T-helper 22 cell (primary cell): ENCODE results near the gene KCTD11.
A peak's percentile ranks its signal among the peaks of the same experiment; 100 is the strongest.
"Not testable (repeated sequence)": the region's sequence is repeated elsewhere in the genome, so short reads cannot be mapped to it uniquely, and the experiment has no call there.

ENCODE experiments used
- DNase-seq: peaks from one replicate; pipeline ENCODE4 v3.0.0-alpha.2; 2020; ENCODE audit warnings: low read depth

KCTD11 gene

DNA sequence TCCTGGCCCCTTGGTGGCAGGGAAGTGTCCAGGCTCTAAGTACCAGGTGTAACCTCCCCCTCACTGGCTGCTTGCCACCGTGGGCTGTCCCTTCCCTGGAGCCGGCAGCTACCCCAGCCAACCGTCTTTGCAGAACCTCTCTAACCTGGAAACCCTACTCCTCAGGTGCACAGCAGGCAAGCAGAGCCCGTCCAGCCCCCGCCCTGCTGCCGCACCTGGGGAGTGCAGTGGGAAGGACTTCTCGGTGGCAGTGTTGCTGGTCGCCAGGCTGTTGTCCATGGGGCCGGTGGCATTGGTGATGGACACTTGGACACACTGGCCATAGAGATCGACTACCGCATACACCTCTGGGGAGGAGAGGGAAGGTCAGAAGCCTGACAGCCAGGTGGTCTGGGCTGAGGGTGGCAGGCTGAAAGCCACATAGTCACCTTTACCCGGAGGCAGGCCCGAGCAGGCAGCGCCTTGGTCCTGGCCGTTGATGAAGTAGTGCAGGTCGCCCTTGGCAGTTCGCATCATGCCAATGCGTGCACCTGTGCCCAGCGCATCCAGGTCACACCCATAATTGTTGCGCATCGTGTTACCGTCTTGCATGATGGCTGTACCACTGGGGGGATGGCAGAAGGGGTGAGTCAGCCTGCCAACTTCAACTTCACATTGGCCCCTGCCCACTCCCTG lies 29.3 kb upstream of the KCTD11 start:
- DNase-seq: no peak

GRCh38 chr17:7323731-7324437 lies 28.1 kb upstream of the KCTD11 start:
- peak; percentile 30 for DNase-seq

GRCh38 chr17:7324438-7324779 lies 27.6 kb upstream of the KCTD11 start:
- no peak for DNase-seq

GRCh38 chr17:7325031-7325528 lies 26.9 kb upstream of the KCTD11 start:
- no peak for DNase-seq

DNA sequence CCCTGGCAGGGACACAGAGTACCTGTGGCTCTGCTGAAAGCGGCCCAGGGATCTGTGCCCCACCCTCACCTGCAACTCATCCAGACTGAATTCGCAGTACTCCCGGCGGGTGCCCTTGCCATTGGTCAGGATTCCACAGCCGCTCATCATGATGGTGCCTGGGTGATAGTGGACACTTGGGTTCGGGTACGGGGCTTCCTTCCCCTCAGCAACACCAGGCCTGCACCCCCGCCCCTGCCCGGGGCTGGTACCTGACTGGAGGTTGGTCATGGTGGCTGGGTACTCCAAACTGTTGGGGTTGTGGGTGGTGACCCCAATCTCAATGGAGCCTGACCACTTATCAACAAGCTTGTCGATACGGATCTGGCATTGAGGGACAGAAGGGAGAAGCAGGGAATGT lies 25.8 kb upstream of the KCTD11 start:
- no peak for DNase-seq

DNA sequence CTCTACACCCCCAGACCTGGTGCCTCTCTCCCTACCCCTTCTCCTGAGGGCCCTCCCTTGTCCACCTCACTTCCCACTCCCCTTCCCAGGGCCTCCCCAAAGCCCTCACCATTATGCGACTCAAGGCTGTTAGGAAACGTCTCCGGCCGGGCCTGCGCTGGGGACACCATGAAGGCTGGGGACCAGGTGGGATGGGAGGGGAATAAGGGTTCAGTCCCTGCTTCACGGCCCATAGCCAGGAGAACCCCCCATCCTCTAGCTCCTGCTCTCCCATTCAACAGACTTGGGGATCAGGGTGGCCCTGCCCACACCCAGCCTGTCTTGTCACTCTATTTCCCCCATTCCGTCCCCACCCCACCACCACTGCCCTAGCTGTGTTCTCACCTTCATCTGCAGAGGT lies 24.9 kb upstream of the KCTD11 start:
- DNase-seq: no peak

GRCh38 chr17:7327501-7327900 lies 24.5 kb upstream of the KCTD11 start:
- DNase-seq: no peak

DNA sequence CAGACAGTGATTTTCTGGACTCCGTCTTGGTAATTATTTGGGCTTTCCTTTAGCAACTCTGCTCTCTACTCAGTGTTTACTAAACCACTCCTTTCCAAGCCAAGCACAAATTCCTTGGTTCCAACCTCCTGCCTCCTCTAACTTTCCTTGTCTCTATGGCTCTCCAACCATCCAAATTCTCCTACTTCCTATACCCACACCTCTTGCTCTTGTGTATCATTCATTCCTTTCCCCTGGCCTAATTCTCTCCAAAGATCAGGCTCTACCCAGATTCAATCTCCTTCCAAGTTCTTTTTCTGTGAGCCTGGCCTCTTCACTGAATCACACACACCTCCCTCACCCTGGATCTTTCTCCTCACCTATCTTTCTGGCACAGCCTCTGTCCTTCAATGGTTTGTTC lies 24.0 kb upstream of the KCTD11 start:
- DNase-seq: no peak

GRCh38 chr17:7328840-7329373 lies 23.1 kb upstream of the KCTD11 start, which contains the start of gene NEURL4:
NEURL4 (minus strand) TSS chr17:7329335; CDS start chr17:7329312, 23 bp downstream.
- DNase-seq: no peak

- DNase-seq: peak; percentile 97
Observed at GRCh38 chr17:7329374-7329996, 22.5 kb upstream of the KCTD11 start.

- peak; percentile 73 for DNase-seq
Observed at GRCh38 chr17:7329997-7330637, 21.8 kb upstream of the KCTD11 start.

DNA sequence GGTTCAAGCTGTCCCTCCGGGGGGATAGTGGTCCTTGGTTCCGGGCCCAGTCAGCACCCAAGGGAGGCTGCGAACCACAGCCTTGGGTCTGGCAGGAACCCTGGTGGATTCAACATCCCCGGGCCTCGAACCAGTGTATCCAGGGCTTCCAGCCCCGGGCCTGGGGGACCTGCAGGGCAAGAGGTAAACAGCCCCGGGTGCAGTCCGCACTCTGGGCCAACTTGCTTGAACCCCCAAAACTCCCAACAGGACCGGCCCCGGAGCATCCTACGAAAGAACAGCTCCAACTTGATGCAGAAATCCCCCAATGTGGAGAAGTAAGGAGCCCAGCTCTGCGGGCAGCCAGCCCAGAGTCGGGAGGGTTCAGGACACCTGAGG lies 21.3 kb upstream of the KCTD11 start:
- DNase-seq: no peak

- no peak for DNase-seq
Observed at GRCh38 chr17:7332111-7332510, 19.9 kb upstream of the KCTD11 start.

DNA sequence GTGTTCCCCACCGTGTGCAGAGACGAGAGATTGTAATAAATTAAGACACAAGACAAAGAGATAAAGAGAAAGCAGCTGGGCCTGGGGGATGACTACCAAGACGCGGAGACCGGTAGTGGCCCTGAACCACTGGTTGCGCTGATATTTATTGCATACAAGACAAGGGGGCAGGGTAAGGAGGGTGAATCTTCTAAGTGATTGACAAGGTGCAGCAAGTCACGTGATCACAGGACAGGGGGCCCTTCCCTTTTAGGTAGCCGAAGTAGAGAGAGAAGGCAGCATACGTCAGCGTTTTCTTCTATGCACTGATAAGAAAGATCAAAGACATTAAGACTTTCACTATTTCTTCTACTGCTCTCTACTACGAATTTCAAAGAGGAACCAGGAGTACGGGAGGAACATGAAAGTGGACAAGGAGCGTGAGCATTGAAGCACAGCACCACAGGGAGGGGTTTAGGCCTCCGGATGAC lies 19.3 kb upstream of the KCTD11 start:
- DNase-seq: peak; percentile 64

GRCh38 chr17:7334938-7335538 lies 16.9 kb upstream of the KCTD11 start:
- DNase-seq: no peak

- DNase-seq: not testable (repeated sequence)
Observed at GRCh38 chr17:7335765-7336164, 16.2 kb upstream of the KCTD11 start.

GRCh38 chr17:7336240-7337175 lies 15.5 kb upstream of the KCTD11 start, which contains the start of gene ACAP1:
ACAP1 (plus strand) TSS chr17:7336529; CDS start chr17:7336735, 206 bp downstream.
- peak; percentile 78 for DNase-seq

GRCh38 chr17:7337600-7337999 lies 14.4 kb upstream of the KCTD11 start:
- DNase-seq: not testable (repeated sequence)

DNA sequence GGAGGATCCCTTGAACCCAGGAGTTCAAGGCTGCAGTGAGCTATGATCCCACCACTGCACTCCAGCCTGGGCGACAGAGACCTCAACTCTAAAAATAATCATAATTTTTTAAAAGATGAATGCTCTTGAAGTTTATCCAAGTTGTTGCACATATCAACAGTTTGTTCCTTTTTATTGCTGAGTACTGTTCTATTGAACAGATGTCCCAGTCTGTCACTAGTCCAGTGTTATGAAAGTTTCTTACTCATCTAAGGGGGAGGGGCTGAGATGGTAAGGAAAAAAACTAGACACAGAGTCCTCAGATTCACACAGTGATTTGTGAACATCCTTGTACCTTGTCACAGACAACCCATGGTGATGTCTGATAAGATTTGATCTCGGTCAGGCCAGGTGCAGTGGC lies 11.8 kb upstream of the KCTD11 start:
- DNase-seq: no peak

DNA sequence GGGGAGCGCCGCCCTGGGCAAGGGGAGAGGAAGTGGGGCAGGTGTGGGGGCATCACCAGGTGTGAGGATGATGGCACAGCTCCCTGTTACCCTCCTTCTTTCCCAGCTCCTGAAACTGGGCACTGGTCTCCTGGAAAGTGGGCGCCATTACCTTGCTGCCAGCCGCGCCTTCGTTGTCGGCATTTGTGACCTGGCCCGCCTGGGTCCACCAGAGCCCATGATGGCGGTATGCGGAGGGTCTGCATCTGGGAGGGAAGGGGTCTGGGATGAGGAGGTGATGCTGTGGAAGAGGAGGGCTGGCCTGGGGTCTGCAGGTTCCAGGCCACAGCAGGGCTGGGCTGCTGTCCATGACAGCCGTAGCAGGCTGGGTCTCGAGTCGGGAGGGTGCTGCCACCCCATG lies 10.1 kb upstream of the KCTD11 start:
- DNase-seq: no peak

DNA sequence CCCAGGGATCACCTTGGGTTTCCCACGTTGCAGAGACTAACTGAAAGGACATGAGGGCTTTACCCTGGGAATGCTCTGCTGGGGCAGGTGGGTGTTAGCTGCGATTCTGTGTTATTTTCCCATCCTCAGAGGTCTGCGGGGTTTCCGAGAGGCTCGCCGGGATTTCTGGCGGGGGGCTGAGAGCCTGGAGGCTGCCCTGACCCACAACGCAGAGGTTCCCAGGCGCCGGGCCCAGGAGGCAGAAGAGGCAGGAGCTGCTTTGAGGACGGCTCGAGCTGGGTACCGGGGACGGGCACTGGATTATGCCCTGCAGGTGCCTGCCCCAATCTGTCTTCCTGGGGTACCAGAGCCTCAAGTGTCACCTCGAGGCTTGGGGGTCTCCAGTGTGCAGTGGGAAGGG lies 8.7 kb upstream of the KCTD11 start:
- no peak for DNase-seq
